ENCODE data around the gene ADAMTSL1.

Gene ADAMTSL1

GRCh38 chr9:18739641-18740318, 265.8 kb downstream of the ADAMTSL1 start:
- DNase-seq (ENCODE audit: low read depth, low spot score) = no peak

GRCh38 chr9:18741359-18741758, 267.4 kb downstream of the ADAMTSL1 start:
- DNase-seq (ENCODE audit: low read depth, low spot score) = no peak

GRCh38 chr9:18741945-18742344, 268.0 kb downstream of the ADAMTSL1 start:
- DNase-seq (ENCODE audit: low read depth, low spot score) = no peak

- DNase-seq (ENCODE audit: low read depth, low spot score) = no peak
Measured at GRCh38 chr9:18743421-18743820, 269.5 kb downstream of the ADAMTSL1 start.

- no peak for DNase-seq (ENCODE audit: low read depth, low spot score)
Measured at GRCh38 chr9:18743971-18744370, 270.0 kb downstream of the ADAMTSL1 start.

GRCh38 chr9:18745710-18746109, 271.8 kb downstream of the ADAMTSL1 start:
- DNase-seq (ENCODE audit: low read depth, low spot score) = no peak

GRCh38 chr9:18746631-18747030, 272.7 kb downstream of the ADAMTSL1 start:
- no peak for DNase-seq (ENCODE audit: low read depth, low spot score)

- DNase-seq (ENCODE audit: low read depth, low spot score) = no peak
Measured at GRCh38 chr9:18747595-18747994, 273.6 kb downstream of the ADAMTSL1 start.

GRCh38 chr9:18748251-18748701, 274.3 kb downstream of the ADAMTSL1 start:
- no peak for DNase-seq (ENCODE audit: low read depth, low spot score)

- DNase-seq (ENCODE audit: low read depth, low spot score) = no peak
Measured at GRCh38 chr9:18749711-18750110, 275.8 kb downstream of the ADAMTSL1 start.

GRCh38 chr9:18753904-18754303, 280.0 kb downstream of the ADAMTSL1 start:
- no peak for DNase-seq (ENCODE audit: low read depth, low spot score)

GRCh38 chr9:18754537-18754936, 280.6 kb downstream of the ADAMTSL1 start:
- DNase-seq (ENCODE audit: low read depth, low spot score) = no peak

- no peak for DNase-seq (ENCODE audit: low read depth, low spot score)
Measured at GRCh38 chr9:18755263-18755662, 281.3 kb downstream of the ADAMTSL1 start.

- no peak for DNase-seq (ENCODE audit: low read depth, low spot score)
Measured at GRCh38 chr9:18756712-18757125, 282.8 kb downstream of the ADAMTSL1 start.

- DNase-seq (ENCODE audit: low read depth, low spot score) = no peak
Measured at GRCh38 chr9:18759827-18760226, 285.9 kb downstream of the ADAMTSL1 start.

- no peak for DNase-seq (ENCODE audit: low read depth, low spot score)
Measured at GRCh38 chr9:18761742-18762300, 287.9 kb downstream of the ADAMTSL1 start.

GRCh38 chr9:18766989-18767550, 293.1 kb downstream of the ADAMTSL1 start:
- no peak for DNase-seq (ENCODE audit: low read depth, low spot score)

- no peak for DNase-seq (ENCODE audit: low read depth, low spot score)
Measured at GRCh38 chr9:18768951-18769622, 295.1 kb downstream of the ADAMTSL1 start.

- no peak for DNase-seq (ENCODE audit: low read depth, low spot score)
Measured at GRCh38 chr9:18770131-18770908, 296.4 kb downstream of the ADAMTSL1 start.

- no peak for DNase-seq (ENCODE audit: low read depth, low spot score)
Measured at GRCh38 chr9:18771011-18771410, 297.1 kb downstream of the ADAMTSL1 start.

GRCh38 chr9:18771763-18772162, 297.8 kb downstream of the ADAMTSL1 start:
- DNase-seq (ENCODE audit: low read depth, low spot score) = no peak

- DNase-seq (ENCODE audit: low read depth, low spot score) = no peak
Measured at GRCh38 chr9:18775241-18775640, 301.3 kb downstream of the ADAMTSL1 start.
